Heart left ventricle (tissue), 16 donors: Measurements from ENCODE around the gene EPHX1. TPM values are rescaled to one million over a fixed set of nuclear protein-coding genes. Genes with fewer than 3 reads are reported as not detected.
A peak's percentile ranks its signal among the peaks of the same experiment; 100 is the strongest.

Experiments
- ATAC-seq, 4 donors: fragments of 200-7000 bp; cut with Tn5 transposase; one replicate each; pipeline ENCODE4 v1.9.1; 2020 to 2022; ENCODE audit warnings: moderate library complexity in 4 of 4, mild to moderate bottlenecking in 3 of 4, moderate number of reproducible peaks in 1 of 4
- DNase-seq, 5 donors: peaks; one replicate each; pipeline ENCODE4 v3.0.0-alpha.2; 2020
- H3K27ac ChIP-seq, 12 donors: fragments of 200-600 bp; sonication (generic) in 4 of 12; one replicate each; pipeline versions ENCODE4 v1.5.0 to v1.8.0; 2016 to 2022; ENCODE audit warnings: mild to moderate bottlenecking in 2 of 12
- H3K27me3 ChIP-seq, 9 donors: fragments of 200-600 bp; sonication (generic) in 2 of 9; one replicate each; pipeline versions ENCODE4 v1.5.1 to v1.8.0; 2016 to 2022; ENCODE audit warnings: mild to moderate bottlenecking in 3 of 9
- H3K36me3 ChIP-seq, 9 donors: fragments of 200-600 bp; sonication (generic) in 2 of 9; one replicate each; pipeline versions ENCODE4 v1.5.0 to v1.8.0; 2018 to 2022; ENCODE audit warnings: mild to moderate bottlenecking in 2 of 9
- H3K4me1 ChIP-seq, 12 donors: fragments of 200-600 bp; sonication (generic) in 4 of 12; one replicate each; pipeline versions ENCODE4 v1.5.0 to v1.8.0; 2016 to 2022; ENCODE audit warnings: mild to moderate bottlenecking in 3 of 12
- H3K4me3 ChIP-seq, 12 donors: fragments of 200-600 bp; sonication (generic) in 4 of 12; one replicate each; pipeline versions ENCODE4 v1.5.0 to v1.8.0; 2017 to 2022; ENCODE audit warnings: mild to moderate bottlenecking in 9 of 12, moderate library complexity in 4 of 12
- H3K9me3 ChIP-seq, 12 donors: fragments of 200-600 bp; sonication (generic) in 4 of 12; one replicate each; pipeline versions ENCODE4 v1.5.0 to v1.8.0; 2016 to 2022; ENCODE audit warnings: mild to moderate bottlenecking in 1 of 12
- POLR2A ChIP-seq, 2 donors: fragments of 450-650 bp; IDR thresholded peaks; one replicate each; pipeline ENCODE4 v1.6.1; 2017; ENCODE audit warnings: antibody characterized with exemption in 2 of 2, mild to moderate bottlenecking in 2 of 2, moderate library complexity in 2 of 2
- WGBS, 4 donors: extraction: QIAGEN DNeasy Blood & Tissue Kit in 2 of 4; methylation state at CpG; one replicate each; pipeline versions ENCODE4 v1.1.5 to v1.1.7; 2013 to 2018; 5-methylcytosine and 5-hydroxymethylcytosine counted together
- intact Hi-C, 10 donors: fragments of 100-400 bp; cut with DNase I; formaldehyde crosslinking; loops; one replicate each; pipeline versions ENCODE4 v1.11.1 to v1.14.2; 2022
- polyA plus RNA-seq, 2 donors: library from polyadenylated mRNA; stranded (reverse); fragments of 200-250 nt; gene quantifications; one replicate each; pipeline ENCODE4 v1.2.3, GENCODE V29; 2013
- total RNA-seq, 9 donors: library from RNA; depleted of rRNA in 2 of 9; stranded (reverse); fragments of >200 nt in 2 of 9; fragmentation: NEBNext Ultra II Directional in 3 of 9; extraction: Animal tissue kit (Norgen Biotek cat#: 25700) in 3 of 9; gene quantifications; one replicate each; pipeline versions ENCODE4 v1.1.0 to v1.2.4, GENCODE V29; 2016 to 2023
- TF ChIP-seq, protein P1 (sequence below), 12 donors: fragments of 200-600 bp; sonication (generic) in 4 of 12; IDR thresholded peaks; one replicate each; pipeline versions ENCODE4 v1.5.0 to v1.8.0; 2018 to 2022; ENCODE audit warnings: antibody characterized with exemption in 12 of 12, mild to moderate bottlenecking in 5 of 12
- donor health status: ischemic (EF 13 %, LVEDD 7.1; RV severe dilation, severe dysfunction).
- donor health status: healthy with polysubstance abuse.
- donor health status: DM: no; HTN: yes; CAD: no.
- donor health status: DM: no; HTN: no; CAD: no.
- donor health status: ischemic (EF 25% LVEDD 6.9; RV normal size, moderate dysfunction).
- donor health status: ischemic (EF 25% LVEDD 5.7; RV mildly dilated, moderate dysfunction).
- donor health status: healthy.
- donor health status: DM: yes; HTN: yes; CAD: no.
- donor health status: ischemic (EF 35%, LVEDD 5.7; RV mildly dilated, moderate dysfunction).
- donor health status: nonischemic (EF 11% LVEDD 7.7; RV severe dilation, severe dysfunction).
- donor health status: DM: yes; HTN: yes; CAD: no.
- donor health status: PGD.
- donor health status: ischemic (EF 29% LVEDD 5.4; RV normal size, mild dysfunction).
- donor health status: nonischemic (EF 23%, LVEDD 6.1; RV moderate dilation, normal function).

Gene EPHX1
- total and polyA plus RNA-seq, 11 donors, result 22.2 to 96.8 (median 45.4) TPM

DNA sequence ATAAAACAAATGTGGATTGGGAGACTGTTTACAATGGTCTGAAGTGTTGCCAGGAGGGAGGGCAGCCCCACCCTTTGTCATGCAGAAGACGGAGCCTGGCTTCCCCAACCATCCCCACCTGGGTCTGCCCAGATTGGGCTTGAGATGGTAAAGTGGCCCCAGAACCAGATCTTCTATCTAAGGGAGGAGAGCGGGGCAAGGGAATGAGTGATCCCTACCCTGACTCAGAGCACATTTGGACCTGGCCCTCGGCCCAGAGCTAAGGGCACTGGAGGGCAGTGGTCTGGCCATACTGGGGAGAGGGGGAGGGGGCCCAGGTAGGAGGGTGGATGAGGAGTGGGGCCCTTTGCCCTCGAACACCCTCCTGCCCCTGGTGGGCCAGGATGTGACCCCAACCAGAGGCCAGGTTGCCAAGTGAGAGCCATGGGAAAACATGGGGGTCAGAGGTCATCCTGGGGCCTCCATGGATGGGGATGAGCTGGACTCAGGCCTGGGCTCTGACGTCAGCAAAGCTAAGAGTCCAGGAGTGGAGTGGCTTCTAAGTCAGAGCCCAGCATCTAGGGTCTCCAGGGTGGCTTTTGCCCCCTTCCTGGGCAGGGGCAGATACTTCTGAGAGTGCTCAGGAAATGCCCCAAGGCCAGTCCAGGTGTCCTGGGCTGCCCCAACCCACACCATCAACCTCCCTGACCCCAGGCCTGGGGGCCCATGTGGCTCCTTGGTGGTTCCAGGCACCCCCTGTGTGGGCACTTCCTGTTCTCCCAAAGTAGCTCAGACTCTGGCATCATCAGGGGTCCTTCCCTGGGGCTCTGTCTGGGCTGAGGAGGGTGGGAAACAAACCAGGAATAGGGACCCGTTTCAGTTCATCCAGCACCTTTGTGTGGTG is 80.7 kb downstream of the EPHX1 start:
- H3K4me1 ChIP-seq, result peaks cover 0 to 15% (median 1%) of the 10 kb centered on the region in 12 donors
- H3K4me3 ChIP-seq, result no peak overlapping the region
- peak overlapping the region in 4 of 12 donors; percentile 31 to 57 (median 42) for H3K27ac ChIP-seq
- no peak for TF ChIP-seq POLR2A (IDR thresholded peaks at IDR 0.05)
- TF ChIP-seq, protein P1, sequence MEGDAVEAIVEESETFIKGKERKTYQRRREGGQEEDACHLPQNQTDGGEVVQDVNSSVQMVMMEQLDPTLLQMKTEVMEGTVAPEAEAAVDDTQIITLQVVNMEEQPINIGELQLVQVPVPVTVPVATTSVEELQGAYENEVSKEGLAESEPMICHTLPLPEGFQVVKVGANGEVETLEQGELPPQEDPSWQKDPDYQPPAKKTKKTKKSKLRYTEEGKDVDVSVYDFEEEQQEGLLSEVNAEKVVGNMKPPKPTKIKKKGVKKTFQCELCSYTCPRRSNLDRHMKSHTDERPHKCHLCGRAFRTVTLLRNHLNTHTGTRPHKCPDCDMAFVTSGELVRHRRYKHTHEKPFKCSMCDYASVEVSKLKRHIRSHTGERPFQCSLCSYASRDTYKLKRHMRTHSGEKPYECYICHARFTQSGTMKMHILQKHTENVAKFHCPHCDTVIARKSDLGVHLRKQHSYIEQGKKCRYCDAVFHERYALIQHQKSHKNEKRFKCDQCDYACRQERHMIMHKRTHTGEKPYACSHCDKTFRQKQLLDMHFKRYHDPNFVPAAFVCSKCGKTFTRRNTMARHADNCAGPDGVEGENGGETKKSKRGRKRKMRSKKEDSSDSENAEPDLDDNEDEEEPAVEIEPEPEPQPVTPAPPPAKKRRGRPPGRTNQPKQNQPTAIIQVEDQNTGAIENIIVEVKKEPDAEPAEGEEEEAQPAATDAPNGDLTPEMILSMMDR (IDR thresholded peaks at IDR 0.05), result no peak
- H3K27me3 ChIP-seq, result peaks cover 0 to 4% (median 0%) of the 10 kb centered on the region in 9 donors
- 60 to 71% (median 65%) methylated on average over 5 to 6 of the region's 6 CpGs for WGBS, 4 donors
- peak in 3 of 4 donors; percentile 11 to 50 (median 25) for ATAC-seq
- no peaks in the 10 kb centered on the region for H3K9me3 ChIP-seq
- intact Hi-C loops, result no loop called here
- no peaks in the 10 kb centered on the region for H3K36me3 ChIP-seq
- no peak for DNase-seq

GRCh38 chr1:225891229-225891972 is 81.5 kb downstream of the EPHX1 start:
- WGBS, 4 donors, result 88 to 95% (median 91%) methylated on average over 14 of the region's 14 CpGs
- Histone ChIP-seq H3K36me3 (no peaks in the 10 kb centered on the region), H3K27ac (peak overlapping the region in 2 of 12 donors; percentile 45 to 57), H3K9me3 (no peaks in the 10 kb centered on the region), H3K4me3 (no peak overlapping the region), H3K4me1 (peaks cover 0 to 15% (median 2%) of the 10 kb centered on the region in 12 donors), H3K27me3 (peaks cover 0 to 4% (median 0%) of the 10 kb centered on the region in 9 donors)
- ATAC-seq (peak in 3 of 4 donors; percentile 34 to 59 (median 36)), DNase-seq (no peak)
- TF ChIP-seq, protein P1 (IDR thresholded peaks at IDR 0.05), result no peak
- no peak for TF ChIP-seq POLR2A (IDR thresholded peaks at IDR 0.05)
- intact Hi-C loops, result no loop called here

GRCh38 chr1:225892307-225892706 is 82.4 kb downstream of the EPHX1 start:
- DNase-seq, result no peak
- no peak overlapping the region for H3K4me3 ChIP-seq
- H3K9me3 ChIP-seq, result no peaks in the 10 kb centered on the region
- H3K4me1 ChIP-seq, result peaks cover 0 to 15% (median 3%) of the 10 kb centered on the region in 12 donors
- H3K36me3 ChIP-seq, result no peaks in the 10 kb centered on the region
- 82 to 89% (median 86%) methylated on average over 6 of the region's 6 CpGs for WGBS, 4 donors
- TF ChIP-seq, protein P1 (IDR thresholded peaks at IDR 0.05), result no peak
- TF ChIP-seq POLR2A (IDR thresholded peaks at IDR 0.05), result no peak
- ATAC-seq, result no peak
- intact Hi-C loops, result no loop called here
- H3K27ac ChIP-seq, result no peak overlapping the region
- peaks cover 0 to 4% (median 0%) of the 10 kb centered on the region in 9 donors for H3K27me3 ChIP-seq

Other genes starting within 250 kb of the EPHX1 start
- 100 to 1,000 TPM in 4 of 9 donors, 10 to 100 TPM in 5; 54.3 to 183 (median 97.6) TPM for gene ENAH, start 157.0 kb upstream of the EPHX1 start, total RNA-seq
- 10 to 100 TPM; 17.0 to 41.5 TPM for gene ENAH, start 157.0 kb upstream of the EPHX1 start, polyA plus RNA-seq
- gene SRP9, start 32.3 kb upstream of the EPHX1 start, total RNA-seq, result 100 to 1,000 TPM; 151 to 187 (median 171) TPM
- 100 to 1,000 TPM; 147 to 211 TPM for gene SRP9, start 32.3 kb upstream of the EPHX1 start, polyA plus RNA-seq
- gene TMEM63A, start 72.3 kb downstream of the EPHX1 start, total RNA-seq, result 10 to 100 TPM; 14.4 to 42.7 (median 25.3) TPM
- gene TMEM63A, start 72.3 kb downstream of the EPHX1 start, polyA plus RNA-seq, result 10 to 100 TPM; 13.7 to 37.3 TPM
- gene LEFTY1, start 79.0 kb downstream of the EPHX1 start, total RNA-seq, result under 1 TPM in 4 of 9 donors, not detected in 5; 0.19 to 0.77 (median 0.30) TPM
- gene LEFTY1, start 79.0 kb downstream of the EPHX1 start, polyA plus RNA-seq, result under 1 TPM in 1 of 2 donors, not detected in 1; 0.65 TPM
- gene PYCR2, start 114.1 kb downstream of the EPHX1 start, total RNA-seq, result 10 to 100 TPM; 53.6 to 82.4 (median 65.1) TPM
- 10 to 100 TPM; 62.0 to 89.0 TPM for gene PYCR2, start 114.1 kb downstream of the EPHX1 start, polyA plus RNA-seq
- 1 to 10 TPM in 1 of 9 donors, under 1 TPM in 7, not detected in 1; 0.14 to 1.8 (median 0.51) TPM for gene LEFTY2, start 131.1 kb downstream of the EPHX1 start, total RNA-seq
- gene LEFTY2, start 131.1 kb downstream of the EPHX1 start, polyA plus RNA-seq, result under 1 TPM; 0.11 to 0.22 TPM
- gene SDE2, start 189.2 kb downstream of the EPHX1 start, total RNA-seq, result 10 to 100 TPM in 8 of 9 donors, 1 to 10 TPM in 1; 9.3 to 16.4 (median 12.6) TPM
- 10 to 100 TPM in 1 of 2 donors, 1 to 10 TPM in 1; 3.7 to 12.8 TPM for gene SDE2, start 189.2 kb downstream of the EPHX1 start, polyA plus RNA-seq